Endothelial cell of umbilical vein (primary cell): Measurements from ENCODE around the gene BABAM2. TPM values are rescaled to one million over a fixed set of nuclear protein-coding genes. Genes with fewer than 3 reads are reported as not detected.

Source experiments
- BruUV-seq: library from RNA; stranded (reverse); fragments of 400-500 nt; replicated peaks from 2 replicates; lab custom pipeline; 2021; lab: Mats Ljungman, UMichigan
- CTCF ChIA-PET: fragments of 300-600, 350-600 bp; sonication (Branson Sonifier 250); formaldehyde crosslinking; loops from one replicate; lab custom pipeline; 2021; ENCODE audit warnings: antibody characterized with exemption, inconsistent platforms; lab: Charles Lee
- POLR2A ChIA-PET: fragments of 300-600, 350-600 bp; sonication (Branson Sonifier 250); formaldehyde crosslinking; loops from one replicate; lab custom pipeline; 2021; ENCODE audit warnings: antibody characterized with exemption, inconsistent platforms; lab: Charles Lee
- DNase-seq: peaks from one replicate; pipeline ENCODE4 v3.0.0-alpha.2; 2011; ENCODE audit warnings: low read depth, low spot score
- FAIRE-seq: peaks from 2 replicates; lab custom pipeline; 2011; peaks lifted over from hg19 to GRCh38; lab: Jason Lieb, UNC
- H2AFZ ChIP-seq: 2 replicates; pipeline ENCODE4 v1.6.0; 2012; ENCODE audit warnings: low read depth, low read length, control low read depth, inconsistent platforms
- H3K27ac ChIP-seq: 2 replicates; pipeline ENCODE4 v1.5.1; 2011; ENCODE audit warnings: low read depth, mild to moderate bottlenecking, control low read depth, low read length, moderate library complexity; ENCODE audit not compliant: insufficient read depth
- H3K27me3 ChIP-seq, 2 experiments: 2 replicates each; pipeline versions ENCODE4 v1.6.0 to v1.6.1; 2011; ENCODE audit warnings: low read length in 2 of 2, mixed read lengths in 1 of 2; ENCODE audit not compliant: control insufficient read depth in 2 of 2, insufficient read depth in 2 of 2
- H3K36me3 ChIP-seq, 2 experiments: 2 replicates in 1 of 2; 3 replicates in 1 of 2; pipeline ENCODE4 v1.5.1; 2011; ENCODE audit warnings: low read length in 2 of 2, mild to moderate bottlenecking in 1 of 2, moderate library complexity in 1 of 2; ENCODE audit not compliant: control insufficient read depth in 2 of 2, insufficient read depth in 2 of 2; ENCODE audit errors: extremely low read depth in 1 of 2
- H3K4me1 ChIP-seq: 3 replicates; pipeline ENCODE4 v1.5.1; 2011; ENCODE audit warnings: mild to moderate bottlenecking, low read length; ENCODE audit not compliant: control insufficient read depth, insufficient read depth; ENCODE audit errors: extremely low read depth
- H3K4me2 ChIP-seq: 2 replicates; pipeline ENCODE4 v1.6.1; 2011; ENCODE audit warnings: low read length, control low read depth, mixed read lengths; ENCODE audit not compliant: insufficient read depth
- H3K4me3 ChIP-seq, 3 experiments: fragments of 200-600 bp in 1 of 3; sonication (generic), shearing (Covaris generic) in 1 of 3; replicated peaks in 1 of 3; 2 replicates each; pipeline ENCODE4 v1.5.1; 2011 to 2016; ENCODE audit warnings: control low read depth in 3 of 3, low read length in 3 of 3, mild to moderate bottlenecking in 2 of 3, inconsistent platforms in 1 of 3, low read depth in 1 of 3, moderate library complexity in 1 of 3; ENCODE audit not compliant: insufficient read depth in 1 of 3
- H3K79me2 ChIP-seq: 2 replicates; pipeline ENCODE4 v1.6.0; 2012; ENCODE audit warnings: low read length, inconsistent platforms; ENCODE audit not compliant: control insufficient read depth, insufficient read depth
- H3K9ac ChIP-seq: replicated peaks from 2 replicates; pipeline ENCODE3; 2011; ENCODE audit warnings: low read length, control low read depth; ENCODE audit not compliant: insufficient read depth; ENCODE audit errors: extremely low read depth
- H3K9me1 ChIP-seq: replicated peaks from 3 replicates; pipeline ENCODE4 v1.6.0; 2011; ENCODE audit warnings: mild to moderate bottlenecking, low read length; ENCODE audit not compliant: control insufficient read depth, insufficient read depth; ENCODE audit errors: extremely low read depth
- H3K9me3 ChIP-seq: replicated peaks from 2 replicates; pipeline ENCODE4 v1.5.1; 2012; ENCODE audit warnings: low read length, inconsistent platforms; ENCODE audit not compliant: control insufficient read depth, insufficient read depth
- H4K20me1 ChIP-seq: replicated peaks from 2 replicates; pipeline ENCODE3; 2011; ENCODE audit warnings: mild to moderate bottlenecking, low read length; ENCODE audit not compliant: control insufficient read depth, insufficient read depth; ENCODE audit errors: extremely low read depth
- EZH2 ChIP-seq: IDR thresholded peaks from 2 replicates; pipeline ENCODE4 v1.6.1; 2012; ENCODE audit warnings: borderline replicate concordance, low read depth, mild to moderate bottlenecking, moderate library complexity, low read length, inconsistent platforms; ENCODE audit not compliant: severe bottlenecking
- FOS ChIP-seq: IDR thresholded peaks from 2 replicates; pipeline ENCODE4 v1.6.1; 2011; ENCODE audit warnings: mild to moderate bottlenecking, low read length, moderate library complexity, borderline replicate concordance; ENCODE audit not compliant: insufficient read depth
- GATA2 ChIP-seq: IDR thresholded peaks from 2 replicates; pipeline ENCODE4 v1.7.0; 2011; ENCODE audit warnings: low read depth, mild to moderate bottlenecking, moderate library complexity, mixed read lengths, low read length; ENCODE audit not compliant: insufficient read length, insufficient read depth
- JUN ChIP-seq: IDR thresholded peaks from 2 replicates; pipeline ENCODE4 v1.6.1; 2011; ENCODE audit warnings: borderline replicate concordance, low read depth; ENCODE audit not compliant: insufficient read length, insufficient read depth
- MAX ChIP-seq: IDR thresholded peaks from 2 replicates; pipeline ENCODE4 v1.6.1; 2011; ENCODE audit not compliant: insufficient read depth, insufficient read length
- MYC ChIP-seq: IDR thresholded peaks from one replicate; pipeline ENCODE4 v1.6.1; 2011; ENCODE audit warnings: mild to moderate bottlenecking, low read depth, low read length
- POLR2A ChIP-seq: IDR thresholded peaks from 2 replicates; pipeline ENCODE4 v1.6.1; 2012; ENCODE audit warnings: low read depth, mild to moderate bottlenecking, control low read depth, low read length
- POLR2AphosphoS5 ChIP-seq: IDR thresholded peaks from 2 replicates; pipeline ENCODE4 v1.6.1; 2012; ENCODE audit warnings: low read depth, mild to moderate bottlenecking, control low read depth, low read length, moderate library complexity; ENCODE audit not compliant: insufficient read depth
- dilution Hi-C: fragments of 300-500 bp; cut with MboI; formaldehyde crosslinking; loops from one replicate; pipeline ENCODE4 v1.15.0; 2019; ENCODE audit warnings: low sequenced_read_pairs; ENCODE audit not compliant: extremely low pct_ligation_motif_present
- intact Hi-C: fragments of 100-400 bp; cut with micrococcal nuclease; formaldehyde crosslinking; loops from one replicate; pipeline ENCODE4 v1.10.0; 2022
- polyA plus RNA-seq, 4 experiments: library from polyadenylated mRNA; depleted of rRNA in 3 of 4; stranded (reverse) in 3 of 4; unstranded in 1 of 4; fragments of >200 nt; gene quantifications; 2 replicates each; pipeline versions ENCODE4 v1.2.1 to v1.2.3, GENCODE V29; 2011 to 2012; ENCODE audit warnings: missing spikeins in 1 of 4
- total RNA-seq: library from RNA; stranded (reverse); gene quantifications from 2 replicates; pipeline ENCODE4 v1.2.3, GENCODE V29; 2021
- TF ChIP-seq, protein P1 (sequence below), 2 donors: IDR thresholded peaks; 1 replicate in 1 of 2; 2 replicates in 1 of 2; pipeline ENCODE4 v1.5.1; 2011; ENCODE audit warnings: low read length in 2 of 2, mild to moderate bottlenecking in 2 of 2, moderate library complexity in 2 of 2, control low read depth in 1 of 2, inconsistent platforms in 1 of 2, low read depth in 1 of 2; ENCODE audit not compliant: insufficient read depth in 1 of 2; ENCODE audit errors: extremely low read depth in 1 of 2

The BABAM2 gene
- total and polyA plus RNA-seq, 2 donors (not counting 3 experiments of a cell fraction or from before 2014, with no cell fraction given) = 19.9 to 27.6 TPM

DNA sequence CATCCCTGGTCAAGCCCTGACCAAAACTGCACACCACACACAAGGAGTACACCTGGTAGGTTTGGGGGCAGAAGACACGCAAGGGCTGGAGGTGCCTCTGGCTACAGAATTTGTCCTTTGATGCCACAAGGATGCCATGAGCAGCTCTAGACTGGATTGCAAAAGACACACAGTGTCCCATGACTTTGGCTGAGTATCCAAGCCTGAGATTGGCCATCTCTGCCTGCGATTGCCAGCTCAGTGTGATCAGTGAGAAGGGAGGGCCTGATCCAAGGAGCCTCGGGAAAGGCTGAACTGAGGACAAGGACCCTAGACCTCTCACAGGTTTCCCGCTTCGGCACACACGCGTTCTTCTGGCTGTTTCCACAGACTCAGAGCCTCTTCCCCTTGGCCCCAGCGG is 442.2 kb downstream of the BABAM2 start:
- Histone ChIP-seq H3K27me3 (no peaks in the 10 kb centered on the region), H2AFZ (no peak overlapping the region), H3K4me2 (no peak overlapping the region), H3K4me1 (no peaks in the 10 kb centered on the region), H4K20me1 (no peaks in the 10 kb centered on the region), H3K79me2 (no peaks in the 10 kb centered on the region), H3K9me3 (no peaks in the 10 kb centered on the region), H3K36me3 (no peaks in the 10 kb centered on the region), H3K9me1 (no peaks in the 10 kb centered on the region), H3K4me3 (no peak overlapping the region), H3K27ac (no peak overlapping the region), H3K9ac (no peak overlapping the region)
- ChIA-PET CTCF (no interaction called here), POLR2A (no interaction called here)
- intact Hi-C loops (no loop called here), dilution Hi-C loops (no loop called here)
- TF ChIP-seq GATA2 = no peak
- TF ChIP-seq MAX = no peak
- no peak for TF ChIP-seq EZH2
- TF ChIP-seq JUN = no peak
- no peak for TF ChIP-seq MYC
- TF ChIP-seq FOS = no peak
- no peak for TF ChIP-seq POLR2AphosphoS5
- TF ChIP-seq, protein P1, sequence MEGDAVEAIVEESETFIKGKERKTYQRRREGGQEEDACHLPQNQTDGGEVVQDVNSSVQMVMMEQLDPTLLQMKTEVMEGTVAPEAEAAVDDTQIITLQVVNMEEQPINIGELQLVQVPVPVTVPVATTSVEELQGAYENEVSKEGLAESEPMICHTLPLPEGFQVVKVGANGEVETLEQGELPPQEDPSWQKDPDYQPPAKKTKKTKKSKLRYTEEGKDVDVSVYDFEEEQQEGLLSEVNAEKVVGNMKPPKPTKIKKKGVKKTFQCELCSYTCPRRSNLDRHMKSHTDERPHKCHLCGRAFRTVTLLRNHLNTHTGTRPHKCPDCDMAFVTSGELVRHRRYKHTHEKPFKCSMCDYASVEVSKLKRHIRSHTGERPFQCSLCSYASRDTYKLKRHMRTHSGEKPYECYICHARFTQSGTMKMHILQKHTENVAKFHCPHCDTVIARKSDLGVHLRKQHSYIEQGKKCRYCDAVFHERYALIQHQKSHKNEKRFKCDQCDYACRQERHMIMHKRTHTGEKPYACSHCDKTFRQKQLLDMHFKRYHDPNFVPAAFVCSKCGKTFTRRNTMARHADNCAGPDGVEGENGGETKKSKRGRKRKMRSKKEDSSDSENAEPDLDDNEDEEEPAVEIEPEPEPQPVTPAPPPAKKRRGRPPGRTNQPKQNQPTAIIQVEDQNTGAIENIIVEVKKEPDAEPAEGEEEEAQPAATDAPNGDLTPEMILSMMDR (IDR thresholded peaks at IDR 0.05; ENCODE audit: extremely low read depth in 1 of 2, insufficient read depth in 1 of 2, low read depth in 1 of 2, low read length in 2 of 2) = no peak
- no peak for TF ChIP-seq POLR2A
- BruUV-seq = no TSS peak
- FAIRE-seq (no peak), DNase-seq (no peak)
